HG03095 (cell line): ENCODE measurements around the gene FAM118B.

Source experiments
- ATAC-seq: cut with Tn5 transposase; IDR thresholded peaks from one replicate; pipeline ENCODE4 v1.9.1; 2021; ENCODE audit warnings: moderate library complexity; ENCODE audit not compliant: unreplicated experiment

Gene FAM118B

DNA sequence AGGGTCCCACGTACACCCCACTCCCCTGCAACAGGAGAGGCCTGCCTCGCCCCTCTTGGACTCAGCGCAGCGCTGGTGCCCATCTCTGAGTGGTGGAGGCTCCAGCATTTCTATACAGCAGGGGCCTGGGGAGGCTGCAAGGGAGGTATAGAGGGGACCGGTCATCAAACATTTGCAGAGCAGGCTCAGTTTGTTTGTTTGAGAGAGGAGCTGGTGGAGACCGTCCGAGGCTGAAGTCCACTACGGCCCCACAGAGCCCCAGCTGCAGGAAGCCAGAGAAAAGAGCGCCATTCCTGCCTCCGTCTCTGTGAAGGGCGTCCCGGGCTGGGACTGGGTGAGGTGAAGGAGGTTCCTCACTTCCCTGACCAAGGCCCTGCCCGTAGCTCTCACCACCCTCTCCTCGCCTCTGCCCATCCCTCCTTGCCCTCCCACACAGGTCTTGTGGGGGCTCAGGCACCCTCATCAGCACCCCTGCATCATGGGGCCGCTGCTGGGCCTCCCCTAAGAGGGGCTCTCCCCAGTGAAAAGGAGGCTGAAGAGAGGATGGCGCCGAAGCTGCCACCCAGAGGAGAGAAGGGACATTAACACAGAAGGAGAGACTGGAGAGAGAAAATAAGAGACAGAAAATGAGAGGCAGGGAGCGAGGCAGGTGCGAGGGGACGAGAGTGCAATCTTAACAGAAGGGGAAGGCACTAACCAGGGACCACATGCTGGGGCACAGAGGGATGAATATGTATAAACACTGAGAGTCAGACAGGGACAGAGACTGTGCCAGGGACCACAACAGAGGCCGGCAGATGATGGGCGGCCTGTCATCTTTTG lies 24.7 kb upstream of the FAM118B start:
- no peak for ATAC-seq

GRCh38 chr11:126188332-126189108 lies 23.1 kb upstream of the FAM118B start:
- ATAC-seq, result peak; percentile 72

DNA sequence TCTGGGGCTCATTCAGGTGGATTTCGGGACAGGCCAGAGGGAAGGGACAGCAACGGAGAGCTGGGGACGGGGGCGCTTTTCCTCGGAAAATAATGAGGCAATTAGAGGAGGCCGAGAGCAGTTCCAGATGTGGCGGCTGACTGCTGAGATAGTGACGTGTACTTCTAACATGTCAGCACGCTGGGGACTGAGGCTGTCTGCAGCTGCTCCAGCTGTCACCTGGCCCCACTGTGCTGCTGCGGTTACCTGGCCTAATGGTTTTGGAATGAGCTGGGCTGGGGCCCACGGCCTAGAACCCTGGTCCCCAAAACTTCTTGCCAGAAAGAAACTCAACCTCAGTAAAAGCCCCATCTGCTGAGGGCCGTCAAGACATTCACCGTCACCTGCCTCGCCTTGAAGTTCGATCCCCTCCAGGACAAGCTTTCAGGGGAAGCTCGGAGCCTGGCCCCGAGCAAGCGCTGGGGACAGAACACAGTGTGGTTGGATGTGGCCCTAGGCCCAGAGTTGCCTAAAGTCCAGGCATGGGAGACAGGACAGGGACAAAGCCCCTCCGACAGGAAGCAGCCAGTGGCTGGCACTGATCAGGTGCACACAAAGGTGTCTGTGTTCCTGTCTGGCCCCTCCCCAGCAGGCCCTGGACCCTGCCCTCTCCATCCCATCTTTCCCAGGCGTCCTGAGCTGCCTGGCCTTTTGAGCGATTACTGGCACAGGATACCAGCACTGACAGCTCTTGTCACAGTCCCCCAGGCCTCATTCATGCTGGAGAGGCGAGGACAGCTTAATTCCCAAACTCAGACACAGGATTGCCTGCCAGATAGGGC lies 22.3 kb upstream of the FAM118B start:
- ATAC-seq, result peak; percentile 76

DNA sequence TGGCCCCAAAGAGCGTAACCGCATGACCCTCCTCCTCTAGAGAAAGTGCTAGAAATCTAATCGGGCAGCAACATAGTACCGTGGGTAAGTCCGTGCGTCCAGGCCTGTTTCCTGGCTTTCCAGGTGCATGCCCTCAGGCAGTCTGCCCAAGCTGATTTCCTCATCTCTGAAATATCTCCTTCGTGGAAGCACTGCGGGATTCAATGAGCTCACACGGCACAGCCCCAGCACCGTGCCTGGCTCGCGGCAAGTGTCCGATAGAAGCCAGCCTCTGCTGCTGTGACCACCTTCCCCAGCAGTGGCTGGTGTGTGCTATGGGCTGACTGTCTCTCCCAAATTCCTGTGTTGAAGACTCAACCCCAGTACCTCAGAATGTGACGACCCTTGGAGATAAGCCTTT lies 20.8 kb upstream of the FAM118B start:
- ATAC-seq, result no peak

DNA sequence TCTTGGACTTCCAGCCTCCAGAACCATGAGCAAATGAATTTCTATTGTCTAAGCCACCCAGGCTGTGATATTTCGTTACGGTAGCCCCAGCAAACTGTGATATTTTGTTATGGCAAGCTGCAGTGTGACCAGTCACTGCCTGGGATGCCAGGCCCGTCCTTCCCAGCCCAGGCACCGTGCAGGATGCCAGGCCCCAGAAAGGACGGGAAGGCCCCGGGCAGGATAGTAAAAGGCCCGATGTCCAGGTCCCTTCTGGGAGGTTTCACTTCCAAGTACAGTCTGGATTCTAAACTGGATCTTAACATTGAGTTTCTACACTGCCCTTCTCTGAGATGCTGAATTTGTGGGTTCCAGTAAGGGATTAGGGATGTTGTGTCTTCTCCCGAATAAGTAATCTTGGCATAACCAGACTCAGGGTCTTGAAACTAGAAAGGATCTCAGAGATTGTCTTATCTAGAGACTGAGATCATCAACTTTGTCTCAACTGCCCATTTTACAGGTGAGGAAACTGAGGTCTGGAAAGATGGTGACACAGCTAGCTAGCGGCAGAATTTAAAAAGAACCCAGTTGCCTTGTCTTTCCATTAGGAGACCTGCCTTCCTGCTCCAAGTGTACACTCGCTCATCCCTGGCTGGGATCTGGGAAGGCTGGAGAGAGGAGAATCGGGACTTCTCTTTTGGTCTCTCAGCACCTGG lies 20.1 kb upstream of the FAM118B start:
- no peak for ATAC-seq

DNA sequence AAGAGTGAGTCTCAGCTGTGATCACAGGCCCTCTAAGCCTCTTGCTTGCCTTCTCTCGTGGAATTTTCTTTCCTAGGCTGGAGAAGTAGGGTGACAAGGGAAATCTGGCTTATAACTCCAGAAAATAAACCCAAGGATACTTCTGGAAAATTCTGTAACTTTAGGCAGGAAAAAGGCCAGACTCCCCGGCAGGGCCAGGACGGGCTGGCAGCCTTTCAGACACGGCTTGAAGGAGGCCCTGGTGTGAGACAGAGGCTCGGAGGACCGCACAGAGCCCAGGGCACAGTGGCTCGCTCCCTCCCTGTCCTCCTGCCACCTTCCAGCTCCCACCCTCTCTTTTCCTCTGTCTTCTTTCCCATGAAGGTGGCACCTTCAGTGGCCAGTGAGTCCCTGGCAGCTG lies 19.2 kb upstream of the FAM118B start:
- ATAC-seq, result no peak

- ATAC-seq, result no peak
Observed at GRCh38 chr11:126193038-126193478, 18.5 kb upstream of the FAM118B start.

DNA sequence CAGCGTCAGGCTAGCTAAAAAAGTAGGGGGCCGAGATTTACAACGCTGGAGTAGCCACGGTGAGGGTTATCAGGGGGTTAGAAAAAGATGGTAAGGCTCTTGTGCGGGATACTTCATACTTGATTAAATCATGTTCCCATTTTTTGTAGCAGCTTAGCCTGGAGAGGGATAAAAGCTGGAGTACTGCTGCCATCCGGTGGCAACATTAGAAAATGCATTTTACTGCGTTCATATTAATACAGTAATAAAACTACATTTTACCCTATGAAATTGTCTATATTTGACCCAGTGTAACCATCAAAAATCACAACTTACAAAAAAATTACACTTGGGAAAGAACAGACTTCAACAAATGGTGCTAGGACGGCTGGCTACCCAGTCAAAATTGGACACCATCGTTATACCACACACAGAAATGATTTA lies 17.4 kb upstream of the FAM118B start:
- no peak for ATAC-seq

- ATAC-seq, result no peak
Observed at GRCh38 chr11:126195119-126195518, 16.5 kb upstream of the FAM118B start.

DNA sequence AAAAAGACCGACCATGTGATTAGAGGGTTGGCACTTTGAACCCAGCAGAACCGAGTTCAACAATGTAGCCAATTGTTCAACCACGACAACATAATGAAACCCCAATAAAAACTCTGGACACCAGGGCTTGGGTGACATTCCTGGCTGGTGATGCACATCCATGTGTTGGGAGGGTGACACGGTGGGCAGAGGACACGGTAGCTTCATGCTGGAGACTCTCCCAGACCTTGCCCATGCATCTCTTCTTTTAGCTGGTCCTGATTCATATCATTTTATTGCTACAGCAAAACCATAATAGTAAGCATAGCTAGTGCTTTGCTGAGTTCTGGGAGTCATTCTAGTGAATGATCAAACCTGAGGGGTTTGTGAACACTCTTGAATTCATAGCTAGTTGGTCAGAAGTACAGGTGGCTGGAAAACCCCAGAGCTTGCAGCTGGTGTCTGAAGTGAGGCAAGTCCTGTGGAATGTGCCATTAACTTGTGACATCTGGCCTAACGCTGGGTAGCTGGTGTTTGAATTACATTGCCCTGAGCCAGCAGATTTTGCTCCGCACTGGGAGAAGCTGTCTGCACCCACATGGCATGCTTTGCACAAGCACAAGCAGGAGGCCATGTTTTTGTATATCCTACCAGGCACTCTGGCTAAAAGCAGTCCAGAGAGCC lies 14.2 kb upstream of the FAM118B start:
- ATAC-seq, result no peak

DNA sequence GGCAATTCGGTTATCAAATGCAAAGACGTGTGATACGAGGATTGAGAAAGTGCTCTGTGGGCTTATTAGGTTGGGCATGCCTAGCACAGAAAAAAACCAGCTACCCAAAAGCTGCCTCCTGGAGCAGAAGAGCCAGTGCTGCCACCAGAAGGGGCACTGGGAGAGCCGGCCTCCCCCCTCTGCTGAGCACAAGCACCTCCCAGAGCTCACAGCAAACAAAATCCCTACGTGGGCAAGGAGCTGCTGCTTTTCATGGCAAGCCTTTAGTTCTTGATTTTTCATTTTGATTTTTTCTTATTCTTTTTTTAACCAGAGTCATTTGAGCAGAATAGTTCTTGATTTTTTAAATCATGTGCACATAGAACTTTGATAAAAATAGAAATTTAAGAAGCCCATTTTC lies 12.9 kb upstream of the FAM118B start:
- ATAC-seq, result no peak

GRCh38 chr11:126202646-126203359 lies 8.8 kb upstream of the FAM118B start:
- no peak for ATAC-seq

DNA sequence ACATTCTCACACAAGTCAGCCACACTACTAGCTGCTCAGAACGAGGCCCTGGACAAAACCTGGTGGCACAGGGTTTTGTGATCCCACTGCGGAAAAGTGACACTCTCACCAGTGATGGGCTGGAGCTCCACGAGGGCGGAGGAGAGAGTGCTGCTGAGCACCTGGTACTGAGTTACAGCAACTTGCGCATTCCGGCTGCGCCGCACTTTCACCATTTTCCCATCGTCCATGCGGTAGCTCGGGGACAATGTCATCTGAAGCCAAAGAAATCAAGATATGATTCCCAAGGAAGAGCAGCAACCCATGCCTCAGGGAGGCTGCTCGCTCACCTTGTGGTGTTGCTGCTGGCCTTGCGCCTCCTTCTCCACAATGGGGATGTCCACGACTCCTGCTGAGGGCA lies 6.2 kb upstream of the FAM118B start:
- no peak for ATAC-seq

GRCh38 chr11:126207896-126208295 lies 3.7 kb upstream of the FAM118B start:
- ATAC-seq, result no peak

GRCh38 chr11:126210871-126211235 lies 729 bp upstream of the FAM118B start:
- no peak for ATAC-seq

DNA sequence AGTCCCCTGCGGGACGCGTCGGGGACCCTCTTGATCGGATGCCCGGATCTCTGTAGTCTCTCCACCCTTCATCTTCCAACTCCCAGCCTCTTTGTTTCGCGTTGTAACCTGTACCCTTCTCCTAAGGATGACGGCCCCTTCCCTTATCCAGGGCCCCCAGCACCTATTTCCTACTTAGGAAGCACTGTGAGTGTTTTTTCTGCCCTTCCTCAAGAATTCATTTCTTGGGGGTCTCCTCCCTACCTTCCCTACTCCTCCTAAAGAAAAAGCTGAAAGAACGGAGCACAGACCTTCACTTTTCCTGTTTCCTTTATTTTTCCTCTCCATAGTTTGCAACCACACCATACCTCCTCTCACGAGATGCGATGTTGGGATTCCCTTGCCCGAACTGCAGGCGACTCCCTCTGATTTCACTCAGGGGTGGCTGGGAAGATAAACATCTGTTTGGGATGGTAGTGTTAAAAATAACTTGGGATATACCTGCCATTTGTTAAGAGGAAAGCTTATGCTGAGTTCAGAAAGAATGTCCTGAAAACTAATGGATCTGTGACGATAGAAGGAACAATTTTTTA lies 593 bp downstream of the FAM118B start:
- no peak for ATAC-seq

- ATAC-seq, result no peak
Observed at GRCh38 chr11:126214441-126214840, 2.9 kb downstream of the FAM118B start.

- ATAC-seq, result no peak
Observed at GRCh38 chr11:126214841-126215240, 3.3 kb downstream of the FAM118B start.
